Endodermal cell (in vitro differentiated cells): Measurements from ENCODE around the gene NT5DC1. TPM values are rescaled to one million over a fixed set of nuclear protein-coding genes. Genes with fewer than 3 reads are reported as not detected.

Experiments used
- DNase-seq: peaks from one replicate; pipeline ENCODE4 v3.0.0-alpha.2; 2017
- H3K27ac ChIP-seq: 2 replicates; pipeline ENCODE4 v1.5.1; 2013; ENCODE audit warnings: mild to moderate bottlenecking, low read depth, low read length, moderate library complexity
- H3K27me3 ChIP-seq: 2 replicates; pipeline ENCODE4 v1.6.1; 2013; ENCODE audit warnings: mild to moderate bottlenecking, low read length, moderate library complexity; ENCODE audit not compliant: insufficient read depth, control insufficient read depth, poor library complexity, severe bottlenecking
- H3K36me3 ChIP-seq: 2 replicates; pipeline ENCODE4 v1.7.0; 2013; ENCODE audit warnings: mild to moderate bottlenecking, low read length, moderate library complexity; ENCODE audit not compliant: control insufficient read depth, insufficient read depth
- H3K4me1 ChIP-seq: one replicate; pipeline ENCODE4 v1.7.0; 2013; ENCODE audit warnings: low read length; ENCODE audit not compliant: control insufficient read depth, insufficient read depth
- H3K4me3 ChIP-seq: 2 replicates; pipeline ENCODE4 v1.5.1; 2013; ENCODE audit warnings: mild to moderate bottlenecking, low read length, moderate library complexity
- H3K9ac ChIP-seq: 2 replicates; pipeline ENCODE4 v1.6.1; 2013; ENCODE audit warnings: mild to moderate bottlenecking, low read length, moderate library complexity; ENCODE audit not compliant: poor library complexity, severe bottlenecking; ENCODE audit errors: extremely low read depth
- H3K9me3 ChIP-seq: 2 replicates; pipeline ENCODE4 v1.6.1; 2013; ENCODE audit warnings: mild to moderate bottlenecking, low read length, moderate library complexity; ENCODE audit not compliant: control insufficient read depth
- H3K27ac Mint-ChIP-seq: 2 replicates; pipeline ENCODE4 v1.8.0; 2020; ENCODE audit warnings: mixed read lengths
- H3K27me3 Mint-ChIP-seq: 2 replicates; pipeline ENCODE4 v1.8.0; 2021; ENCODE audit warnings: mild to moderate bottlenecking, mixed read lengths; ENCODE audit not compliant: insufficient read depth
- H3K36me3 Mint-ChIP-seq: 2 replicates; pipeline ENCODE4 v1.8.0; 2020; ENCODE audit warnings: low read depth, mixed read lengths
- H3K4me1 Mint-ChIP-seq: 2 replicates; pipeline ENCODE4 v1.8.0; 2020; ENCODE audit warnings: mixed read lengths
- H3K4me3 Mint-ChIP-seq: 2 replicates; pipeline ENCODE4 v1.8.0; 2020; ENCODE audit warnings: mild to moderate bottlenecking, moderate library complexity, mixed read lengths
- H3K9me3 Mint-ChIP-seq: 2 replicates; pipeline ENCODE4 v1.8.0; 2020; ENCODE audit warnings: mild to moderate bottlenecking, mixed read lengths
- WGBS, 2 experiments: methylation state at CpG; one replicate each; pipeline versions ENCODE4 v1.1.5 to v1.1.7; 2013; ENCODE audit warnings: missing lambda C conversion rate in 2 of 2, mixed read lengths in 1 of 2; ENCODE audit not compliant: insufficient coverage in 1 of 2, insufficient read length in 1 of 2; 5-methylcytosine and 5-hydroxymethylcytosine counted together
- total RNA-seq, 2 donors: library from RNA; stranded (reverse); fragmentation: NEBNext Ultra II Directional in 1 of 2; extraction: Animal tissue kit (Norgen Biotek cat#: 25700) in 1 of 2; gene quantifications; 2 replicates in 1 of 2; 3 replicates in 1 of 2; pipeline ENCODE4 v1.2.1, GENCODE V29; 2021
- TF ChIP-seq, protein P1 (sequence below): fragments of 200-600 bp; sonication (generic); conservative IDR thresholded peaks from 2 replicates; pipeline ENCODE4 v1.5.0; 2021; ENCODE audit warnings: antibody characterized with exemption, mild to moderate bottlenecking

NT5DC1 gene
- total RNA-seq, 2 donors from 2014 or later: 83.0 to 136 TPM

GRCh38 chr6:116189472-116189871 lies 88.8 kb downstream of the NT5DC1 start:
- H3K27ac Mint-ChIP-seq: no peak overlapping the region
- H3K27me3 Mint-ChIP-seq: no peaks in the 10 kb centered on the region
- Histone ChIP-seq H3K36me3 (no peaks in the 10 kb centered on the region), H3K4me3 (no peak overlapping the region), H3K9ac (no peak overlapping the region), H3K4me1 (no peaks in the 10 kb centered on the region), H3K27ac (no peak overlapping the region), H3K27me3 (no peaks in the 10 kb centered on the region), H3K9me3 (peaks cover 4% of the 10 kb centered on the region)
- H3K36me3 Mint-ChIP-seq: peaks cover 7% of the 10 kb centered on the region
- 98 to 100% methylated on average over 1 to 2 of the region's 2 CpGs for WGBS, 2 experiments
- no peaks in the 10 kb centered on the region for H3K4me1 Mint-ChIP-seq
- TF ChIP-seq, protein P1, sequence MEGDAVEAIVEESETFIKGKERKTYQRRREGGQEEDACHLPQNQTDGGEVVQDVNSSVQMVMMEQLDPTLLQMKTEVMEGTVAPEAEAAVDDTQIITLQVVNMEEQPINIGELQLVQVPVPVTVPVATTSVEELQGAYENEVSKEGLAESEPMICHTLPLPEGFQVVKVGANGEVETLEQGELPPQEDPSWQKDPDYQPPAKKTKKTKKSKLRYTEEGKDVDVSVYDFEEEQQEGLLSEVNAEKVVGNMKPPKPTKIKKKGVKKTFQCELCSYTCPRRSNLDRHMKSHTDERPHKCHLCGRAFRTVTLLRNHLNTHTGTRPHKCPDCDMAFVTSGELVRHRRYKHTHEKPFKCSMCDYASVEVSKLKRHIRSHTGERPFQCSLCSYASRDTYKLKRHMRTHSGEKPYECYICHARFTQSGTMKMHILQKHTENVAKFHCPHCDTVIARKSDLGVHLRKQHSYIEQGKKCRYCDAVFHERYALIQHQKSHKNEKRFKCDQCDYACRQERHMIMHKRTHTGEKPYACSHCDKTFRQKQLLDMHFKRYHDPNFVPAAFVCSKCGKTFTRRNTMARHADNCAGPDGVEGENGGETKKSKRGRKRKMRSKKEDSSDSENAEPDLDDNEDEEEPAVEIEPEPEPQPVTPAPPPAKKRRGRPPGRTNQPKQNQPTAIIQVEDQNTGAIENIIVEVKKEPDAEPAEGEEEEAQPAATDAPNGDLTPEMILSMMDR: no peak
- no peaks in the 10 kb centered on the region for H3K9me3 Mint-ChIP-seq
- no peak for DNase-seq
- no peak overlapping the region for H3K4me3 Mint-ChIP-seq

- H3K27ac Mint-ChIP-seq: peak overlapping the region; percentile 12
- H3K36me3 Mint-ChIP-seq: peaks cover 7% of the 10 kb centered on the region
- Histone ChIP-seq H3K9ac (no peak overlapping the region), H3K27ac (no peak overlapping the region), H3K4me3 (no peak overlapping the region), H3K36me3 (no peaks in the 10 kb centered on the region), H3K9me3 (peaks cover 2% of the 10 kb centered on the region), H3K27me3 (no peaks in the 10 kb centered on the region), H3K4me1 (no peaks in the 10 kb centered on the region)
- TF ChIP-seq, protein P1: no peak
- H3K9me3 Mint-ChIP-seq: no peaks in the 10 kb centered on the region
- WGBS, 2 experiments: 80 to 87% methylated on average over 3 to 4 of the region's 4 CpGs
- no peaks in the 10 kb centered on the region for H3K4me1 Mint-ChIP-seq
- no peaks in the 10 kb centered on the region for H3K27me3 Mint-ChIP-seq
- DNase-seq: no peak
- no peak overlapping the region for H3K4me3 Mint-ChIP-seq
Observed at GRCh38 chr6:116190550-116190949, 89.9 kb downstream of the NT5DC1 start.

DNA sequence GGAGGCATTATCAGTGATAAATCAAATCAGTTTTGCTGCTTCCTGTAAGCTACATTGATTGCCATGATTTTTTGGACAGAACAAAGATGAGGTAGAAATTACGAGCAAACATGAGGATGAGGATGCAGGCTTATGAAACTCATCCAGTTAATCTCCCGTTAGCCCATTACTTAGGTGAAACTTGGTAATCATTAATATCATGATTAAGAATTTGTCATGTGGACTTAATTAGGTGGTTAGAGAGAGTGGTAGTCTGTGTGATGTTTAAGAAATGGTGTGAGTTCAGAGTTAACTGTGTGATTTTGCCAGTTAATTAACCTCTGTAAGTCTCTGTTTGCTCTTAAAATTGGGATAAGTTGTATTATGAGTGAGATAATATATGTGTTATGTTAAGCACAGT lies 91.2 kb downstream of the NT5DC1 start:
- TF ChIP-seq, protein P1: no peak
- Mint-ChIP-seq H3K4me3 (no peak overlapping the region), H3K9me3 (no peaks in the 10 kb centered on the region), H3K27ac (no peak overlapping the region), H3K36me3 (peaks cover 4% of the 10 kb centered on the region), H3K4me1 (no peaks in the 10 kb centered on the region), H3K27me3 (no peaks in the 10 kb centered on the region)
- Histone ChIP-seq H3K27me3 (no peaks in the 10 kb centered on the region), H3K9ac (no peak overlapping the region), H3K27ac (no peak overlapping the region), H3K36me3 (no peaks in the 10 kb centered on the region), H3K4me3 (no peak overlapping the region), H3K4me1 (no peaks in the 10 kb centered on the region), H3K9me3 (no peaks in the 10 kb centered on the region)
- no peak for DNase-seq
- 90 to 99% methylated on average over 2 of the region's 2 CpGs for WGBS, 2 experiments
